ENCODE results near the gene MSS51.

Gene MSS51

DNA sequence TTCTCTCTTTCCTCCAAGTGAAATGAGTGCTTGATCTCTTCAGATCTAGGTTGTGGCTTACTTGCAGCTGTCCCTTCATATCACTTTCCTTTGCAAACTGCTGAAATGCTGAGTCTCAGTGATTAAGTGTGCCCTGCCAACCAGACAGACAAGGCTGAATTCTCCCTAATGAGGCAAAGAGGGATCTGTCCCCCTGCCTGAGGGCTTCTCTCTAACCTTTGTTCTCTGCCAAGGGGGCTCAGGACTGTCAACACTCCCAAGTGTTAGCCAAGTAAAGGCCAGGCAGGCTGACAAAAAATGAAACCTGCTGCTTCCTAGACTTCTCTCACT lies at the start of gene MSS51:
TSS of gene MSS51 (minus strand) at position 24 of the 330 bp plus-strand sequence. CDS start 5,277 bp downstream, outside the sequence.
- DNase-seq = no peak

DNA sequence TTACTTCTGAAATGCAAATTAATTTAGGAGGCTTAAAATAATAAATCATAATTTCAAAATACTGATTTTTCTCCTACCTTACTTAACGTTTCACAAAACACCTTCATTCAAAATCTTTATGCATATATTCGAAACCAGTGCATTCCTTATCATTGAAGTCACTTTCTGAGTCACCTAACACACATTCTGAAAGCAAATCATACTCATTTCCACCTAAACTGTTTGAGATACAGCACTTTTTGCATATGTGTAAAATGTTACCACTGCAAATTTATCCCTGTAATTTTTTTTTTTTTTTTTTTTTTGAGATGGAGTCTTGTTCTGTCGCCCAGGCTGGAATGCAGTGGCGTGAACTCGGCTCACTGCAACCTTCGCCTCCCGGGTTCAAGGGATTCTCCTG lies 46.8 kb upstream of the MSS51 start:
- no peak for DNase-seq

DNA sequence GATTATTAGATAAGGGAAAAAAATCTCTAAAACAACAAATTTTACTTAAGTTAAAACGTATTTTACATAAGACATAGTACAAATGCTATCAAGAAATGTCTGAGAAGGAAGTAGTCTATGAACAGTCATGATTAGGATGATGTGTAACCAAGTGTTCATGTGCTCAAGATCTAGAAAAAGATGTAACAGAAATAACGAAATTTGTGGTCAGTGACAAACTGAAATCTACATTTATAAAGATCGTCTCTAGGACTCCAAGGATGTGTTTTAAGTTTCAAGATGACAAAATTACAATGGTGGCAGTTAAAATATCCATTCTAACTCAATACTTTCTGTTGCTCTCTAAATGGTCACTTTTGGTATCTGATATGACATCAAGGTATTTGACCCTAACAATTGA lies 45.3 kb upstream of the MSS51 start:
- DNase-seq = no peak

DNA sequence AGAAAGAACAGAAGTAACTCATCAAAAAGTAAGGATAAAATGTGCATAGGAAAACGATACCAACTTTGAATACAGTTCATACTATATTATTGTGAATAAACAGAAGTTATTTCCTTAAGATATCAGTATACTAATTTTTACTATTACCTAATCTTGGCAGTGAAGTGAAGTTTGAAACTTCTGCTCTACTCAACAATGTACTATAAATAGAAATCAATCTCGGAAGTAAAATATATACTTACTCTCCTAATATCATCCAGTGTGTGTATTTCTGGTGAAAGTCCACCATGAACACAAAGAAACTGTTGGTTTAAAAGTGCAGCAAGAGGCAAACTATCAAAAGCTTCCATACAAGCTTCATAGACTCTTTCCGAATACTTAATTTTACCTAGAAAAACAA lies 37.9 kb upstream of the MSS51 start:
- no peak for DNase-seq

DNA sequence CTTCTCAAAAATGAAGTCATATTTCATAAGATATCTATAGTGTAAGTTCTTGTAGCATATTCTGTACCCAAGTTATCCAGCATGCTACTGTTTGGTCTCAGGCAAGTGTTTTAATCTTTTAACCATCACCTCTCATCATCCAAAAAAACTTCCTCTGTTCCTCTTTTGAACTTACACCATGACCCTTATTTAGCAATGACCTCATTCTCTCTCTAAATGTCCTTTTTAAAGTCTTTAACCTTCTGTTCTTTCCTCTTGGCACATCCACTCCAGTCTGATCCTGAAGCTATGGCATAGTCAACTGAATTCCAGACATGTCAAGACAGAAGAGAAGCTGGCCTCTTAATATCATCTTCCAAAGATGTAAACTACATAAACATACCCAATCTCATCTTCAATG lies 36.2 kb upstream of the MSS51 start:
- no peak for DNase-seq

DNA sequence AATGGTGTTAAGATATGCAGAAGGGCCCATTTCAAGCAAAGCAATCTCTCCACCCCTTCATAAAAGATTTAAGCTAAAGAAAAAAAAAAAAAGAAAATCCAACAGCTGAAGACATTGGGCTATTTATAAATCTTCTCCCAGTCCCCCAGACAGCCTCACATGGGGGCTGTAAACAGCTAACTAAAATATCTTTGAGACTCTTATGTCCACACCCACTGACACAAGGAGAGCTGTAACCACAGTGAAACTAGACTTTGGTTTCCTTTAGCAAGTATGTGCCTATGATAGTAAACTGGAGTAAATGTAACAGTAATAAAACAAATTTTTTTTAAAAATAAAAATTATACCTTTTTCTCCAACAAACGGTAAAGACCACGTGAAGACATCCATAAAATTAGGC lies 33.8 kb upstream of the MSS51 start:
- no peak for DNase-seq

DNA sequence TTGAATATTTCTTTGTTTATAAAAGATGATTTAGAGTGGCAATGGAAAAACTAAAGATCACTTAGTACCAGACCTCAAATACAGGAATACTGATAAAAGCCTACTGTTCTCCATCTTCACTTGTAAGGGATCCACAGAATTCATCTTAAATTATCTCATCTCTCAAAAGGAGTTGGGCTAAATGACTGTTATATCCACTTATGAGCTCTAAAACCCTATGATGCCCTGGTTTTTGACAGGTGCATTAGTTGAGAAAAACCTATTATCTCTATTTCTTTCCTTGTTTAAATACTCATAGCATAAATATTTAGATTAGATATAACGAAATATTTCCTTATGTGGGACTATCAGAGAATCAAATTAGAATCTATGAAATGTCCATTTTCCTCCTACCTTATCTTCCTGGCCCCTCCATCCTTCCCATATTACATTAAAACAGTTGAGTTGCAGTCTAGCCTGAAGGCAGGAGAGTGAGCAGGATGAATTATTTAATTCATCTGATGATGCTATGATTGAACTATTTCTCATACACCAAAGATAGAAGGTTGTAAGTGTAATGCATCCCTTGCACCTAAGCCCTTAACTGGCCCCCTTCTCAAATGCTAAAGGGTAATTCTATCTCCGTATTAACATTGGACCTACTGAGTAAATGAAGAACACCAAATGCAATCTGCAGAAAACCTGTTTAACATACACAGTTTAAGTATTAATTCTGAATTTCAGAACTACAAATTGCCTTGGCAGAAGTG lies 32.8 kb upstream of the MSS51 start:
- no peak for DNase-seq

DNA sequence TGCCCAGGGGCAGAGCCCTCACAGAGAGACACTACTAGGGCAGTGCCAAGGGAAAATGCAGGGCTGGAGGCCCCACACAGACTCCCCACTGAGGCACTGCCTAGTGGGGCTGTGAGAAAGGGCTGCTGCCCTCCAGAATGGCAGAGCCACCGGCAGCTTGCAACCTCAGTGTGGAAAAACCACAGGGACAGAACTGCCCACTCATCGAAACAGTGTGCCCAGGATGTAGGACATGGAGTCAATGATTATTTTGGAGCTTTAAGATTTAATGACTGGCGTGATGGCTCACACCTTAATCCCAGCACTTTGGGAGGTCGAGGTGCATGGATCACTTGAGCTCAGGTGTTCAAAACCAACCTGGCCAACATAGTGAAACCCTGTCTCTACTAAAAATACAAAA lies 27.5 kb upstream of the MSS51 start:
- DNase-seq = no peak

DNA sequence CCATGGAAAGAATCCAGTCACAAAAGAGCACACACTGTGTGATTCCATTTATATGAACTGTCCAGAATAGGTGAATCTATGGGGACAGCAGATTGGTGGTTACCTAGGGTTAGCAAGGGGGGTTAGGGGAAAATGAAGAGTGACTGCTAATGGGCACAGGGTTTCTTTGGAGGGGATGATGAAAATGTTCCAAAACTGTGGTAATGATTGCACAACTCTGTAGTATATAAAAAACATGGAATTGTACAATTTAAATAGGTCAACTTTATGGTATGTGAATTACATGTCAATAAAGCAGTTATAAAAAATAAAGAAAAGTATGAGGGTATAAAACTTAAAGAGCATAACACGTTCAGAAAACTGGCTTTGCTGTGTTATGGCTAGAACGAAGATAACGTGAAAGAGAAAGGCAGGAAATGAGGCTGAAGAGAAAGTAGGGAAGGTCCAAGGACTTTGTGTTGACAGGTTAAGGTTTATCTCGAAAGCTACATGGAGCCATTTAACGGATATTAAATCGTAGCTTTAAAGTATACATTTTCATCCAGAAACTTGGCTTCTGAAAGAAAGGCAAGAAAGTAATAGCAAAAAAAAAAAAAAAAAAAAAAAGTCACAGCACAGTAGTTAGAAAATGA lies 26.4 kb upstream of the MSS51 start:
- DNase-seq = no peak

DNA sequence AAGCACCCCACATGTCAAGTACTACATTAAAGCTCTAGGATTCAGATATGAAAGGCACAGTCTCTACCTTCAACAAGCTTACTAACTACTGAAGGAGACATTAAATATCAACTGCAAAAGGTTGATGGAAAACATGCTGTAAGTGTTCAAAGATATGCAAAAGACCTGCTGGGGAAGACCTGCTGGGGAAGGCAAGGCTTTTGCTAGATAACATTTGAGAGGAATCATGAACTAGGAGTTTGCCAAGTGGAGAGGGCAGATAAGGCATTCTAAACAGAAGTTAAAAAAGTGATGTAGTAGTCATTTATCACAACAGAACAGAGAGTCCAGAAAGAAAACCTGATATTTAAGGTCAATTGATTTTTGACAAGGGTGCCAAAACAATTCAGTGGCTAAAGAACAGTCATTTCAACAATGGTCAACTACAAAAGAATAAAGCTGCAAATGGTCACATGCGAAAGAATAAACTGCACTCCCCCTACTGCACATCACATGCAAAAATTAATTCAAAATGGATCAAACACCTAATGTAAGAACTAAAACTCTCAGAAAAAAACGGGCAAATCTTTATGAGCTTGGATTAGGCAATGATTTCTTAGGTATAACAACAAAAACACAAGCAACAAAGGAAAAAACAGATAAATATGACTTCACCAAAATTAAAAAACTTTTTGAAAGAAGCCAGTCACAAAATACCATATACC lies 23.0 kb upstream of the MSS51 start:
- DNase-seq = no peak

DNA sequence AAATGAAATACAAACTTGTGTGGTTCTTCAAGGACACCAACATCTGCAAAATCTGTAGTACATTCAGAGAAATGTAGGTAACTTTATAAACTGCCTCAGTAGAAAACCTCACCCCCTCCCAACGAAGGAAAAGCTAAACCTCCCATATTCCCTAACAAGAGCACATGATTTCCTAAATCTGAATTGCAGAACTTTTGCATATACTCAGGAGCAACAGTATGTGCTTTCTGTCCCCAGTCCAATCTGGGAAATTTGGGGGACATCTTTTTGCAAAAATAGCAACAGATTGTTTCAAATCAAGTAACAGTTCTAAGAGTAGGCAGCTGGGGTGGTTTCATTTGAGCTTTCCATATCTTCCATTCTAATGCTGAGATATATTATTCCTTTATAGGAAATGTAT lies 15.8 kb upstream of the MSS51 start:
- no peak for DNase-seq

DNA sequence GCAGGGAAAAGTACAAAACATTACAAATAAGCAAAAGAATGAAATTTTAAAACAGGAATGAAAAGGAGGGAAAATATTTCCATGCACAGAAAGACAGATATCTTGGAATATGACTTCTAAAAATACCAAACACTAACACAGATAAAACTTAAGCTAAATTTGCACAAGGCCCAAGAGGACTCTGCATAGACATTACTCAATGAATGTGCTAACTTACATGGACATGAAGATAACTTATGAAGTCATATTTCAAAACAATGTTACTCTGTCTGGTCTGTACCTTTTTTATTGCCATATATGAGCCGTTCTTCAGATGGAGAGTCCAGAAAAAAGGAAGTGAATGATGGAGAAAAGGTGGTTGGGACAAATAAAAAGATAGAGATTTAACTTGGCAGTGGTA lies 15.0 kb upstream of the MSS51 start:
- DNase-seq = no peak

DNA sequence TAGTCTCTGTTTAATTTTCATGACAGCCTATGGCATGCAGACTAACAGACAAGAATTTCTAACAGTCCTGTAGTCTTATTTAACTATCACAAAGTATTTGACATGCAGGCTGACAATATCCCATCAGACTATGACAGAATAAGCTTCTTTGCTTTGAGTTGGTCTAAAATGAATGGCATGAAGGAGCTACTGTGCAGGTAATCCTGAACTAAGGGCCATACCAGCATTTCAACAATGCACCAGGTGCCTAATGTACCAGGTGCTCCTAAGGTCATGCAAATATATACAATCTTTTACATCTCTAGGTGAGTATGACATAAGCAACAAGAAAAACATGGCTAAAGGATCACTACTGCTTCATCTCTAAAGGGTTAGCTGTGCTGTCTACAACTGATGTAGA lies 13.6 kb upstream of the MSS51 start:
- DNase-seq = no peak

DNA sequence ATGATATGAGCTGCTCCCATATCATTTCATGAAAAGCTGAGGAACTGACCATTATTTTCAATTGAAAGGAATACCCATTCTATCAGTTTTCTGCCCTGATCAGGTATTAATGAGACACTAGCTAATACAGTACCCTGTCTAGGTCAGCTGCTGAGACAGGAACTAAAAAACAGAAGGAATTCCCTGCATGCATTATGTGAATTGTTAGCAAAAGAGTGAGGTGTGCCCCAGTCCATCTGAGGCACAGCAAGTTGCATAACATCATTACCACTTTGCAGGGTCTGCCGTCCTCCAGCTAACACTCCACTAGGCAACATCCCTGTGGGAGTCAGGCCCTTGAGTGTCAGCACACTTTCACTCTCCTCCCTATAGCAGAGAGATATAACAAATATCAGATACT lies 11.1 kb upstream of the MSS51 start:
- DNase-seq = no peak

DNA sequence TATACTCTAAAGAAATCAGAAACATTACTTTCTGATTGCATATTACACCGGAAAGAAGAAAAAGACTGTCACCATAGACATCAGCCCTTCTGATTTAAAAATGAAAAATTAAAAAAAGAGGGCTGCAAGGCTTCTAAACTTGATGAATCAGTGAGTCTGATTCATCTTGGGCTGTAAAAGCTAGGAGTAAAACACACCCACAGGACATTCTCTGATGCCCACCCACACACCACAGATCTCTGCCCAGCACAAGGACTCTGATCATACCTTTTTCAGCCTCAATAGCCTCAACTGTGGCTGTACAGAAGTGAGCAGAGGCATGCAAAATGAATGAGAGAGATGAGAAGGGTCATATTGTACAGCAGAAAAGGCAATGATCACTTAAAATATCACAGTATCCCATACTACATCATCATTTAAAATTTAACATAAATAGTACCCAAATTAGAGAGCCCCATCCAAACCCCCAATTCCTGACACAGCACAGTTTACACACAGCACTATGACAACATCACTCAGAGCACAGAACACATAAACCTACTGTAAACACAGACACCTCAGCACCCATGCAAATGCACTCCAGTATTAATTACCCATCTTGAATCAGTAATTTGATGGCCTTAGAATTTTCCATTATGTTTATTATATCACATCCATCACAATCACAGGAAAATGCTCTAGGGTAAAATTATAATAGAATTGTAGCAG lies 6.4 kb upstream of the MSS51 start:
- no peak for DNase-seq

DNA sequence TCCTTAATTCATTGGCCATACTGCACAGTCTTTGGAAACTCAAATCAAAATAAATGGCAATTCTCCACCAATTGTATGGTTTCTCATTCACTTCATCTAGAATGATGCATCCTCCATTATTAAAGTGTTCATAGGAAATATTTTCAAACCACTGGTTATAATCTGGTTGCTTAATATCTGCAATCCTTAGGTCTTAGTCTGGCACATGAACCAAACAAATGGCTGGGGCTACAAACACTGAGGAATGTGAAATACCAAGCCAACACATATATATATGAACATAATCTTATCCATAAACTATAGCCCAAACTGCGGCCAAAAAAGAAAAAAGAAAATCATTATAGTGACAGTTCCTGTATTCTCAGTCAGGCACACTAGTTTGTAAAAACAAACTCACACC lies 5.7 kb upstream of the MSS51 start:
- DNase-seq = no peak

DNA sequence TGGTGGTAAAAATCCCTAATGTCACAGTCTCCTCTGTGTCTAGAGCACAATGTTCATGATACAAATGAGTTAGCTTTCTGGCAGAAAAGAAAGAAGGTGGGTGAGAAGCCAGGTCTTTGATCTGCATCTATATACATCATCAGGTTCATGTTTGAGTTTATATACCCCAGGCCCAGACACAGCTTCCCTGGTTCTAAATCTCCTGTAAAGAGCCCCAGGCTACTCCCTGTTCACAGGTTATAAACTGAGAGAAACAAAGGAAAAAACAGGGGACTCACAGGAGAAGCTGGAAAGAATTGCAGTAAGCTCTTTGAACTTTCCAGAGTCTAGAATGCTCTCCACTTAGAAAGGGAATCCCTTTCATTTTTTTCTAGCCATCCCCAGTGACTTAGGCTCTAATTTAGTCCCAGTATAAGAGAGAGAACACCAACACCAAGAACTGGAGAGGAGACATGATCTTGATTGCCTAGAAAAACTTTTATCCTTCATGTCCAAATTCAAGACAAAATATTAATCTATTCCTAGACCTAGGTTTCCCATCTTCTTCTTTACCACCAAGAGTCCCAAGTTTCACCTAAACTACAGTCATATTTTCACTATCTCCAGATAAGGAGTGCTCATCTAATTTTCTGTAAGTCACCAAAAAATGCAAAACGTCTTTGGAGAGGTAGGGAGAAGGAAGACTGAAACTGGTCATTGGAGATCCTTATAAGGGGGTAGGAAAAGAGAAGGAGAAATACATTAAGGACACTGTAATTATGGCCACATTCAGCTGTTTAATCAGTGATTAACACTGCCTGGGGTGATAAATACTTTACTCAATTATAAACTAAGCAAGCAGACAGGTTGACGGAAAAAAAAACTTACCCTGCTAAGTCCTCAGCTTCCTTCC lies 469 bp downstream of the MSS51 start:
- no peak for DNase-seq

DNA sequence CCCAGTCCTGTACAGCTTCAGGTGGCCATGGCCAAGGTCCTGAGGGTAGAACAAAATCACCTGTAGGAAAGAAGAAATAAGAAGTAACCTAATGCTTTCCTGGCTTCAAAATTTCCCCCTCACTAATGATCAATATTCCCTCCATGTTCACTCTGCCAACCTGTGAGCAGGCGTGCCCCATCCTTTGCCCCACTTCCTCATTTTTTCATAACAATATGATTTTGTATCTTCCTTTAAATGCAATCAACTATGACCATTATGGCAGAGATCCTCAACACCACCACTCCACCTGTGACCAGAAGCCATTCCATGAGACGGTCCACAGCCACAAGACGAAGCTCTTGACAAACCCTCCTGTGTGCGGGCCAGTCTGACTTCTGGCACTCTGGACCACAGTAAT lies 7.0 kb downstream of the MSS51 start:
- no peak for DNase-seq

DNA sequence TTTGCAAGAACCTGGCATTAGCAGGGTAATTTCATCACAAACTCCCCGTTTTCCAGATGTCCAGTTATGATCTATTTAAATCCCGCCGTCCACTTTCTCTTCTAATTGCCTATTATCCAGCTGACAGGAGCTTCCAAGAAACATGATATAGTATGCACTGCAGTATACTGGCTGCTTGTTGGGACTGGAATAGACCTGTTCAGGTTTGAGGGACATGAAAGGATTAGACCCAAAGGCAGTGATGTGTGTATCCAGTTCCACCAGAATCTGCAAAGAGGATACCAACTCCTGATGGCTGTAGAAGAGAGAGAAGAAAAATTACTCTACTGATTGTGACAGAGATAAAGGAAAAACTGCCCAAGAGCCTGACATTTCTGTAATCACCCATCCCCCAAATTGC lies 8.9 kb downstream of the MSS51 start:
- DNase-seq = no peak

DNA sequence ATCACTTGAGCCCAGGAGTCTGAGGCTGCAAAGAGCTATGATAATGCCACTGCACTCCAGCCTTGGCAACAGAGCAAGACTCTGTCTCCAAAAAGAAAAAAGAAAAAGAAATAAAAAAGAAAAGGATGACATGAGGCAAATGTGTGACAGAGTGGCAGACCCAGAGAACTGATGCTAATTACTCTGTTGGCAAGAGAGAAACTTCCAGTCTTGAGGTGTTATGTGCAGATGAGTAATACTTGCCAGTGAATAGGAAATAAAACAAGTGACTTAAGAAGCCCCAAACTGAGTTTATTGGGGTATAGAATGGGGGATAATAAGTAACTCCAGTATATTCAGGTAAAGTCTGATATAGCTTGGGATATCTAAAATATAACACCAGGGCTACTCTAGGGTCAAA lies 10.1 kb downstream of the MSS51 start:
- DNase-seq = no peak

DNA sequence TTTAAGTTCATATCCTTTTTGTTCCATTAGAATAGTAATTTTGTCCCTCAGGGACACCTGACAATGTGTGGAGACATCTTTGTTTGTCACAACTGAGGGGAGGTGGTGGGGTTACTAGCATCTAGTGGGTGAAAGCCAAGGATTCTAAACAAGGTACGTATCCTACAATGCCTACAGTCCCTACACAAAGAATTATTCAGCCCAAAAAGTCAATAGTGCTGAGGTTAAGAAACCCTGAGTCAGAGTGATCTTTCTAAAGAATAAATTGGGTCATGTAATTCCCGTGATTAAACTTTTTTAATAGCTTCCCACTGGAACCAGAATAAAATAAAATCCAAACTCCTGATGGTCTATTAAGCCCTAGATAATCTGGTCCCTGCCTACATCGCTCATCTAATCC lies 16.8 kb downstream of the MSS51 start:
- DNase-seq = no peak

DNA sequence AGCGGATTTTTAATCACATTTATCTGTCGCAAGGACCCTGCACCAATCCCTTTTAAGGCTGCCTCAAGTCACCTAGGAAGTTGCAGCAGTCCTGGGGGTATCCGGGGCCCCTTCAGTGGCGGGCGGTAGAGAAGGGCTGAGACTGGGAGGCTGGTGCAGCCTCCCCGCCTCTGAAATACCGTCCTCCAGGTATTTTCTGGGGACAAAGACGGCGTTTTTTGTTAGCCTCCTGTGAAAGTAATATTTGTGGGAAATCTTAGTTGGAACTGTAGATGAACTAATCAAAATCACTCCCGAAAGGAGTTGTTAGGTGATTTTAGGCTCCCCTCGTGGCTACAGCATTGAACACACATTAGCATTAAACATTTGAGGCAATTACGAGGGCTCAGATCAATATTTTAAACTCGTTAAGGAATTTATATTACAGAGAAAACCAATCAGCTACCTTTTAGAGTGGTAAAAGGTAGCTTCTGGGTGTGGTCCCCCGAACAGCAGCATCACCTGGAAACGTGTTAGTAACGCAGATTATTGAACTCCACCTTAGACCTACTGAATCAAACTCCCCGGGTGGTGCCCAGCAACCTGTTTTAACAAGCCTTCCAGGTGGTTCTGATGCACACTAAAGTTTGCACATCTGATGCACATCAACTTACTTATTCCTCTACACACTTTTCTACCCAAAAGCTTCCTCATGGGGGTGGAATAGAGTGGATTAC lies 19.0 kb downstream of the MSS51 start:
- no peak for DNase-seq
